Liver (tissue), 9 donors: ENCODE measurements around the gene SUCLA2. TPM values are rescaled to one million over a fixed set of nuclear protein-coding genes. Genes with fewer than 3 reads are reported as not detected.

Experiments used
- DNase-seq: peaks from one replicate; pipeline ENCODE4 v3.0.0-alpha.2; 2017; ENCODE audit warnings: low spot score
- H3K27ac ChIP-seq, 2 donors: one replicate each; pipeline ENCODE4 v1.7.0; 2013; ENCODE audit warnings: inconsistent platforms in 2 of 2, low read length in 2 of 2, control low read depth in 1 of 2, low read depth in 1 of 2, mild to moderate bottlenecking in 1 of 2
- H3K27me3 ChIP-seq, 4 donors: one replicate each; pipeline versions ENCODE4 v1.6.1 to v1.7.0; 2013; ENCODE audit warnings: low read length in 3 of 4, inconsistent platforms in 1 of 4, mild to moderate bottlenecking in 1 of 4, moderate library complexity in 1 of 4; ENCODE audit not compliant: control insufficient read depth in 4 of 4, insufficient read depth in 4 of 4
- H3K36me3 ChIP-seq, 4 donors: one replicate each; pipeline versions ENCODE4 v1.6.1 to v1.7.0; 2013; ENCODE audit warnings: low read length in 3 of 4, mild to moderate bottlenecking in 3 of 4, low read depth in 1 of 4, moderate library complexity in 1 of 4; ENCODE audit not compliant: control insufficient read depth in 4 of 4, insufficient read depth in 3 of 4
- H3K4me1 ChIP-seq, 4 donors: one replicate each; pipeline versions ENCODE4 v1.6.1 to v1.7.0; 2013; ENCODE audit warnings: low read length in 3 of 4, mild to moderate bottlenecking in 3 of 4, moderate library complexity in 1 of 4; ENCODE audit not compliant: control insufficient read depth in 4 of 4, insufficient read depth in 4 of 4
- H3K4me3 ChIP-seq, 3 donors: one replicate each; pipeline versions ENCODE4 v1.6.1 to v1.7.0; 2013; ENCODE audit warnings: low read length in 3 of 3, control low read depth in 1 of 3, low read depth in 1 of 3, mild to moderate bottlenecking in 1 of 3
- H3K9ac ChIP-seq, 2 donors: one replicate each; pipeline ENCODE4 v1.7.0; 2013; ENCODE audit warnings: low read length in 2 of 2, mild to moderate bottlenecking in 2 of 2, moderate library complexity in 2 of 2, control low read depth in 1 of 2, low read depth in 1 of 2
- H3K9me3 ChIP-seq, 4 donors: one replicate each; pipeline versions ENCODE4 v1.6.1 to v1.7.0; 2013; ENCODE audit warnings: low read length in 3 of 4; ENCODE audit not compliant: control insufficient read depth in 4 of 4
- CTCF ChIP-seq: fragments of 150-350 bp; IDR thresholded peaks from 2 replicates; pipeline ENCODE4 v1.5.1; 2017; ENCODE audit warnings: improper control_type of control experiment, low read depth, low read length; ENCODE audit not compliant: missing input control
- EGR1 ChIP-seq, 2 donors: IDR thresholded peaks; 2 replicates each; pipeline ENCODE4 v1.6.1; 2016 to 2018; ENCODE audit warnings: antibody characterized with exemption in 2 of 2, low read depth in 2 of 2
- FOXA1 ChIP-seq: IDR thresholded peaks from 2 replicates; pipeline ENCODE4 v1.6.1; 2016; ENCODE audit warnings: antibody characterized with exemption
- FOXA2 ChIP-seq: IDR thresholded peaks from 2 replicates; pipeline ENCODE4 v1.6.1; 2016; ENCODE audit warnings: antibody characterized with exemption
- GABPA ChIP-seq, 2 donors: IDR thresholded peaks in 1 of 2; conservative IDR thresholded peaks in 1 of 2; 2 replicates each; pipeline ENCODE4 v1.6.1; 2016; ENCODE audit warnings: antibody characterized with exemption in 2 of 2, mild to moderate bottlenecking in 1 of 2, moderate library complexity in 1 of 2
- HNF4A ChIP-seq, 2 donors: conservative IDR thresholded peaks; 2 replicates each; pipeline ENCODE4 v1.6.1; 2016; ENCODE audit warnings: antibody characterized with exemption in 2 of 2, mild to moderate bottlenecking in 2 of 2
- HNF4G ChIP-seq: IDR thresholded peaks from 2 replicates; pipeline ENCODE4 v1.6.1; 2016; ENCODE audit warnings: antibody characterized with exemption
- JUND ChIP-seq, 2 donors: IDR thresholded peaks; 2 replicates each; pipeline ENCODE4 v1.6.1; 2016; ENCODE audit warnings: antibody characterized with exemption in 2 of 2
- MAX ChIP-seq: IDR thresholded peaks from 2 replicates; pipeline ENCODE4 v1.6.1; 2016; ENCODE audit warnings: antibody characterized with exemption
- NR2F2 ChIP-seq: IDR thresholded peaks from 2 replicates; pipeline ENCODE4 v1.6.1; 2016; ENCODE audit warnings: antibody characterized with exemption
- REST ChIP-seq: IDR thresholded peaks from 2 replicates; pipeline ENCODE4 v1.6.1; 2016; ENCODE audit warnings: antibody characterized with exemption, mild to moderate bottlenecking
- RXRA ChIP-seq, 2 donors: IDR thresholded peaks; 2 replicates each; pipeline ENCODE4 v1.6.1; 2017 to 2018; ENCODE audit warnings: antibody characterized with exemption in 2 of 2, mild to moderate bottlenecking in 1 of 2
- SP1 ChIP-seq: IDR thresholded peaks from 2 replicates; pipeline ENCODE4 v1.6.1; 2018; ENCODE audit warnings: antibody characterized with exemption, mild to moderate bottlenecking
- YY1 ChIP-seq: IDR thresholded peaks from 2 replicates; pipeline ENCODE4 v1.6.1; 2016; ENCODE audit warnings: antibody characterized with exemption, mild to moderate bottlenecking
- WGBS: extraction: QIAGEN DNeasy Blood & Tissue Kit; methylation state at CpG from one replicate; pipeline ENCODE4 v1.1.7; 2013; 5-methylcytosine and 5-hydroxymethylcytosine counted together
- polyA plus RNA-seq, 2 donors: library from polyadenylated mRNA; stranded (reverse) in 1 of 2; unstranded in 1 of 2; fragments of 200-250 nt in 1 of 2; fragments of >200 nt in 1 of 2; fragmentation: Nextera tagmentation in 1 of 2; extraction: Ambion mirVana in 1 of 2; gene quantifications; one replicate each; pipeline versions ENCODE4 v1.2.1 to v1.2.3, GENCODE V29; 2013 to 2015
- total RNA-seq, 2 donors: library from RNA; depleted of rRNA; stranded (reverse); fragments of >200 nt; gene quantifications; one replicate each; pipeline ENCODE4 v1.2.3, GENCODE V29; 2014
- TF ChIP-seq, protein P1 (sequence below): IDR thresholded peaks from 2 replicates; pipeline ENCODE4 v1.6.1; 2016; ENCODE audit warnings: antibody characterized with exemption
- TF ChIP-seq, protein P2 (sequence below): IDR thresholded peaks from 2 replicates; pipeline ENCODE4 v1.6.1; 2016; ENCODE audit warnings: antibody characterized with exemption
- donor health status: healthy.
- donor health status: healthy.
- donor health status: healthy.
- donor health status: healthy.
- donor health status: healthy.

Gene SUCLA2
- total and polyA plus RNA-seq, 4 donors: 22.0 to 27.1 (median 26.0) TPM

- DNase-seq: no peak
- no peaks in the 10 kb centered on the region for H3K9me3 ChIP-seq
- no peaks in the 10 kb centered on the region for H3K4me1 ChIP-seq
- no peak overlapping the region for H3K4me3 ChIP-seq
- no peaks in the 10 kb centered on the region for H3K36me3 ChIP-seq
- H3K27ac ChIP-seq: no peak overlapping the region
- no peak overlapping the region for H3K9ac ChIP-seq
- no peak for TF ChIP-seq RXRA (IDR thresholded peaks at IDR 0.05)
- no peak for TF ChIP-seq NR2F2
- no peak for TF ChIP-seq CTCF
- TF ChIP-seq REST: no peak
- TF ChIP-seq MAX: no peak
- no peak for TF ChIP-seq HNF4A (conservative IDR thresholded peaks at IDR 0.05)
- TF ChIP-seq JUND (IDR thresholded peaks at IDR 0.05): no peak
- TF ChIP-seq, protein P1, sequence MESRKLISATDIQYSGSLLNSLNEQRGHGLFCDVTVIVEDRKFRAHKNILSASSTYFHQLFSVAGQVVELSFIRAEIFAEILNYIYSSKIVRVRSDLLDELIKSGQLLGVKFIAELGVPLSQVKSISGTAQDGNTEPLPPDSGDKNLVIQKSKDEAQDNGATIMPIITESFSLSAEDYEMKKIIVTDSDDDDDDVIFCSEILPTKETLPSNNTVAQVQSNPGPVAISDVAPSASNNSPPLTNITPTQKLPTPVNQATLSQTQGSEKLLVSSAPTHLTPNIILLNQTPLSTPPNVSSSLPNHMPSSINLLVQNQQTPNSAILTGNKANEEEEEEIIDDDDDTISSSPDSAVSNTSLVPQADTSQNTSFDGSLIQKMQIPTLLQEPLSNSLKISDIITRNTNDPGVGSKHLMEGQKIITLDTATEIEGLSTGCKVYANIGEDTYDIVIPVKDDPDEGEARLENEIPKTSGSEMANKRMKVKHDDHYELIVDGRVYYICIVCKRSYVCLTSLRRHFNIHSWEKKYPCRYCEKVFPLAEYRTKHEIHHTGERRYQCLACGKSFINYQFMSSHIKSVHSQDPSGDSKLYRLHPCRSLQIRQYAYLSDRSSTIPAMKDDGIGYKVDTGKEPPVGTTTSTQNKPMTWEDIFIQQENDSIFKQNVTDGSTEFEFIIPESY: no peak
- TF ChIP-seq EGR1 (IDR thresholded peaks at IDR 0.05; ENCODE audit: low read depth in 2 of 2): no peak
- no peak for TF ChIP-seq FOXA1
- TF ChIP-seq, protein P2, sequence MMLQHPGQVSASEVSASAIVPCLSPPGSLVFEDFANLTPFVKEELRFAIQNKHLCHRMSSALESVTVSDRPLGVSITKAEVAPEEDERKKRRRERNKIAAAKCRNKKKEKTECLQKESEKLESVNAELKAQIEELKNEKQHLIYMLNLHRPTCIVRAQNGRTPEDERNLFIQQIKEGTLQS: no peak
- no peak for TF ChIP-seq HNF4G
- no peak for TF ChIP-seq YY1
- TF ChIP-seq GABPA (IDR thresholded peaks at IDR 0.05 in 1 of 2, conservative IDR thresholded peaks at IDR 0.05 in 1 of 2): no peak
- TF ChIP-seq FOXA2: no peak
- no peak for TF ChIP-seq SP1
- H3K27me3 ChIP-seq: no peaks in the 10 kb centered on the region
- WGBS: 55% methylated on average over 1 of the region's 1 CpG
These were observed 96.2 kb downstream of the SUCLA2 start for GRCh38 chr13:47904891-47905290.

DNA sequence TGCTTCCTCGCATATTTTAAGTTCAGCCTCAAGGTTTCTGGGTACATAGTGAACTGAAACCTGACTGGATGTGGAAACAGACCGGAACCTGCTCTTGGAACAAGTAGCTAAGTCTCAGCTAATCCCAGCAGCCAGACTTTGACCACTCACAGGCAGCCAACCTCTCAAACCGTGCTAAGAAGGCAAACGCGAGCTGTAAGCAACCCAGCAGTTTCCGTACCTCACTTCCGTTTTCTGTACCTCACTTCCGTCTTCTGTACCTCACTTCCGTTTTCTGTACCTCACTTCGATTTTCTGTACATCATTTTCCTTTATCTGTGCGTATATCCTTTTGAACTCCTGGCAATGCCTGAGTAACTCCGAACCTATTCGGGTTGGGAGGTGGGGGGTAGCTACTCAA lies 96.8 kb downstream of the SUCLA2 start:
- DNase-seq: no peak
- no peak overlapping the region for H3K4me3 ChIP-seq
- H3K9ac ChIP-seq: no peak overlapping the region

More for the DNA sequence above, 96.8 kb downstream of the SUCLA2 start:
- Histone ChIP-seq H3K9me3 (no peaks in the 10 kb centered on the region), H3K36me3 (no peaks in the 10 kb centered on the region), H3K27ac (peak overlapping the region in 1 of 2 donors; percentile 46), H3K4me1 (no peaks in the 10 kb centered on the region), H3K27me3 (no peaks in the 10 kb centered on the region)
- 92% methylated on average over 13 of the region's 13 CpGs for WGBS
- TF ChIP-seq GABPA (IDR thresholded peaks at IDR 0.05 in 1 of 2, conservative IDR thresholded peaks at IDR 0.05 in 1 of 2) (peak; percentile 44 to 68), REST (no peak)
